ENCODE results near the gene SFT2D1.

DNA sequence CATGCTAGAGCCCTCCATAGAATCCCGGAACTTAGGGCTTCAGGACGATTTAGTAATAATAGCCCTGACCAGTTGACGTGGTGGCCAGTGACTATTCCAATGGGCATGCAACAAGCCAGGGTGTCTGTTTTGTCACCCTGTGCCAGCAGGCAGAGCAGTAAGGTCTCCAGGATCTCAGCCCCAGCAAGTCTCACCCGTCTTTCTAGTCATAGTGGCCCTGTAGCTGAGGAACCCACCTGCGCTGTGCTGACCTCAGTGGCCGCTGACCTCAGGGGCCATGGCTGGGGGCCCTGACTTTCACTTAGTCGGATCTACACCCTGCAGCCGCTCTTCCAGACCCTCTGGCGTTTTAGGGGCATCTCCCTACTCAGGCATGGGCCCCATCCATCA lies 71.0 kb downstream of the SFT2D1 start:
- TF ChIP-seq, protein P1, sequence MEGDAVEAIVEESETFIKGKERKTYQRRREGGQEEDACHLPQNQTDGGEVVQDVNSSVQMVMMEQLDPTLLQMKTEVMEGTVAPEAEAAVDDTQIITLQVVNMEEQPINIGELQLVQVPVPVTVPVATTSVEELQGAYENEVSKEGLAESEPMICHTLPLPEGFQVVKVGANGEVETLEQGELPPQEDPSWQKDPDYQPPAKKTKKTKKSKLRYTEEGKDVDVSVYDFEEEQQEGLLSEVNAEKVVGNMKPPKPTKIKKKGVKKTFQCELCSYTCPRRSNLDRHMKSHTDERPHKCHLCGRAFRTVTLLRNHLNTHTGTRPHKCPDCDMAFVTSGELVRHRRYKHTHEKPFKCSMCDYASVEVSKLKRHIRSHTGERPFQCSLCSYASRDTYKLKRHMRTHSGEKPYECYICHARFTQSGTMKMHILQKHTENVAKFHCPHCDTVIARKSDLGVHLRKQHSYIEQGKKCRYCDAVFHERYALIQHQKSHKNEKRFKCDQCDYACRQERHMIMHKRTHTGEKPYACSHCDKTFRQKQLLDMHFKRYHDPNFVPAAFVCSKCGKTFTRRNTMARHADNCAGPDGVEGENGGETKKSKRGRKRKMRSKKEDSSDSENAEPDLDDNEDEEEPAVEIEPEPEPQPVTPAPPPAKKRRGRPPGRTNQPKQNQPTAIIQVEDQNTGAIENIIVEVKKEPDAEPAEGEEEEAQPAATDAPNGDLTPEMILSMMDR (IDR thresholded peaks at IDR 0.05): no peak
- no peak for TF ChIP-seq POLR2A (IDR thresholded peaks at IDR 0.05)
